Spleen (tissue), 11 donors: ENCODE data around the gene MGAT4A. TPM values are rescaled to one million over a fixed set of nuclear protein-coding genes. Genes with fewer than 3 reads are reported as not detected.
A peak's percentile ranks its signal among the peaks of the same experiment; 100 is the strongest.

Source experiments
- DNase-seq: peaks from one replicate; pipeline ENCODE4 v3.0.0-alpha.2; 2020
- H3K27ac ChIP-seq, 8 donors: fragments of 200-600 bp; sonication (generic) in 7 of 8; 1 replicate in 4 of 8; 2 replicates in 4 of 8; pipeline versions ENCODE4 v1.5.0 to v1.8.0; 2016 to 2021; ENCODE audit warnings: inconsistent platforms in 4 of 8, mild to moderate bottlenecking in 4 of 8, moderate library complexity in 1 of 8
- H3K27me3 ChIP-seq, 7 donors: fragments of 200-600 bp; sonication (generic) in 6 of 7; replicated peaks in 1 of 7; 1 replicate in 4 of 7; 2 replicates in 3 of 7; pipeline versions ENCODE4 v1.5.0 to v1.8.0; 2016 to 2021; ENCODE audit warnings: inconsistent platforms in 3 of 7, mild to moderate bottlenecking in 1 of 7
- H3K36me3 ChIP-seq, 6 donors: fragments of 200-600 bp; sonication (generic) in 5 of 6; 1 replicate in 4 of 6; 2 replicates in 2 of 6; pipeline versions ENCODE4 v1.5.0 to v1.8.0; 2016 to 2021; ENCODE audit warnings: inconsistent platforms in 2 of 6
- H3K4me1 ChIP-seq, 6 donors: fragments of 200-600 bp; sonication (generic) in 5 of 6; 1 replicate in 3 of 6; 2 replicates in 3 of 6; pipeline versions ENCODE4 v1.5.0 to v1.8.0; 2016 to 2021; ENCODE audit warnings: inconsistent platforms in 3 of 6
- H3K4me3 ChIP-seq, 8 donors: fragments of 200-600 bp; sonication (generic) in 7 of 8; 1 replicate in 4 of 8; 2 replicates in 4 of 8; pipeline versions ENCODE4 v1.5.0 to v1.8.0; 2016 to 2021; ENCODE audit warnings: inconsistent platforms in 4 of 8, mild to moderate bottlenecking in 4 of 8, moderate library complexity in 2 of 8
- H3K9me3 ChIP-seq, 8 donors: fragments of 200-600 bp; sonication (generic) in 7 of 8; 1 replicate in 4 of 8; 2 replicates in 4 of 8; pipeline versions ENCODE4 v1.5.0 to v1.8.0; 2016 to 2021; ENCODE audit warnings: inconsistent platforms in 4 of 8
- POLR2A ChIP-seq, 3 donors: fragments of 450-650 bp; IDR thresholded peaks; one replicate each; pipeline ENCODE4 v1.5.1; 2017; ENCODE audit warnings: antibody characterized with exemption in 3 of 3, mild to moderate bottlenecking in 1 of 3
- POLR2AphosphoS5 ChIP-seq, 3 donors: sonication (generic); formaldehyde crosslinking; IDR thresholded peaks; one replicate each; pipeline ENCODE4 v1.5.1; 2017; ENCODE audit warnings: antibody characterized with exemption in 3 of 3
- WGBS, 5 donors: extraction: QIAGEN DNeasy Blood & Tissue Kit in 3 of 5; methylation state at CpG; one replicate each; pipeline versions ENCODE4 v1.1.5 to v1.1.7; 2013 to 2018; 5-methylcytosine and 5-hydroxymethylcytosine counted together
- intact Hi-C: fragments of 100-400 bp; cut with DNase I; formaldehyde crosslinking; loops from one replicate; pipeline ENCODE4 v1.15.0; 2023; ENCODE audit warnings: low total_unique reads
- polyA plus RNA-seq, 3 donors: library from polyadenylated mRNA; stranded (reverse); fragments of 200-250 nt; gene quantifications; one replicate each; pipeline ENCODE4 v1.2.1, GENCODE V29; 2013
- total RNA-seq, 7 donors: library from RNA; depleted of rRNA in 3 of 7; stranded (reverse); fragments of >200 nt in 3 of 7; fragmentation: NEBNext Ultra II Directional in 4 of 7; extraction: Animal tissue kit (Norgen Biotek cat#: 25700) in 4 of 7; gene quantifications; one replicate each; pipeline versions ENCODE4 v1.1.0 to v1.2.1, GENCODE V29; 2016 to 2021
- TF ChIP-seq, protein P1 (sequence below), 11 experiments: fragments of 200-600 bp in 7 of 11; fragments of 450-650 bp in 4 of 11; sonication (generic) in 4 of 11; IDR thresholded peaks in 8 of 11; conservative IDR thresholded peaks in 3 of 11; 1 replicate in 7 of 11; 2 replicates in 4 of 11; pipeline versions ENCODE4 v1.4.0 to v1.8.0; 2016 to 2021; ENCODE audit warnings: antibody characterized with exemption in 11 of 11, inconsistent platforms in 4 of 11, mild to moderate bottlenecking in 1 of 11
- donor health status: healthy with polysubstance abuse.
- donor health status: DM: no; HTN: no; CAD: no; lungs with moderate emphysema.
- donor health status: DM: no; HTN: no; CAD: no.
- donor health status: Bipolar disorder and iron deficiency.
- donor health status: healthy.
- donor health status: DM: no; HTN: no; CAD: no.
- donor health status: DM: yes; HTN: yes; CAD: no.

Gene MGAT4A
- total and polyA plus RNA-seq, 10 donors: 5.7 to 45.9 (median 31.5) TPM

DNA sequence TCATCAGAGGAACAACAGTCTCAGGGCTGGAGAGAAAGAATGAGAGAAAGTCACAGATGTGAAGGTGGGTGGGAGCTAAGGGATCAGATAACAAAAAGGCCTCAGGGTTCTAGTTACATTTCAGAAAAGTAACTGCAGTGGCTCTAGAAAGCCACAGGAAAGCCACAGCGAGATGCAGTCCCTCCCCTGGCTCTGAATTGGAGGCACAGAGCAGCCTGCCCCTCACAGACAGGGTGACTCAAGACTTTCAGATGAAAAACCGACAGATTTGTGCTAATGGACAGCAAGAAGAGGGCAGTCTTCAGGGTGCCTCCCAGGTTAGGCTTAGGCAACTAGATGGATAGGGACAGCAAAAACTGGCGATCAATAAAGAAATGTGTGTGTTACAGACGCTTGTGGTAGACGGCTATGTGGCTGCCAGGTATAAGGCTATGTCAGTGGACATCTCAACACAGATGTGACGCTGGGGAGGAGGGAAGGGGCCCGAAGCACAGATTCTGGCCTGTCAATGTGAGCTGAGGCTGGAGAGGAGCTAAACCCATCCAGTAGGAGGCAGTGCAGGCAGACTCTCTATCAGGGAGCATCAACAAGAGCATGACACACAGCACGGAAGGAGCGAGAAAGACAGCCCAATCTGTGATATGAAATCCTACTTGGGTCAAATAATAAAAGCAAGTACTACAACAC, 96.4 kb downstream of the MGAT4A start:
- H3K4me1 ChIP-seq: peaks cover 0 to 58% (median 6%) of the 10 kb centered on the region in 6 donors
- H3K36me3 ChIP-seq: peaks cover 0 to 99% (median 31%) of the 10 kb centered on the region in 6 donors
- no peak for DNase-seq
- WGBS, 5 donors: 72 to 82% (median 78%) methylated on average over 9 of the region's 9 CpGs
- H3K27ac ChIP-seq: peak overlapping the region in 5 of 8 donors; percentile 10 to 76 (median 62)
- no peaks in the 10 kb centered on the region for H3K27me3 ChIP-seq
- H3K9me3 ChIP-seq: no peaks in the 10 kb centered on the region
- intact Hi-C loops: no loop called here
- no peak for TF ChIP-seq POLR2A (IDR thresholded peaks at IDR 0.05)
- TF ChIP-seq, protein P1, sequence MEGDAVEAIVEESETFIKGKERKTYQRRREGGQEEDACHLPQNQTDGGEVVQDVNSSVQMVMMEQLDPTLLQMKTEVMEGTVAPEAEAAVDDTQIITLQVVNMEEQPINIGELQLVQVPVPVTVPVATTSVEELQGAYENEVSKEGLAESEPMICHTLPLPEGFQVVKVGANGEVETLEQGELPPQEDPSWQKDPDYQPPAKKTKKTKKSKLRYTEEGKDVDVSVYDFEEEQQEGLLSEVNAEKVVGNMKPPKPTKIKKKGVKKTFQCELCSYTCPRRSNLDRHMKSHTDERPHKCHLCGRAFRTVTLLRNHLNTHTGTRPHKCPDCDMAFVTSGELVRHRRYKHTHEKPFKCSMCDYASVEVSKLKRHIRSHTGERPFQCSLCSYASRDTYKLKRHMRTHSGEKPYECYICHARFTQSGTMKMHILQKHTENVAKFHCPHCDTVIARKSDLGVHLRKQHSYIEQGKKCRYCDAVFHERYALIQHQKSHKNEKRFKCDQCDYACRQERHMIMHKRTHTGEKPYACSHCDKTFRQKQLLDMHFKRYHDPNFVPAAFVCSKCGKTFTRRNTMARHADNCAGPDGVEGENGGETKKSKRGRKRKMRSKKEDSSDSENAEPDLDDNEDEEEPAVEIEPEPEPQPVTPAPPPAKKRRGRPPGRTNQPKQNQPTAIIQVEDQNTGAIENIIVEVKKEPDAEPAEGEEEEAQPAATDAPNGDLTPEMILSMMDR (IDR thresholded peaks at IDR 0.05 in 8 of 11, conservative IDR thresholded peaks at IDR 0.05 in 3 of 11): peak in 2 of 11 experiments; percentile 14 to 16
- H3K4me3 ChIP-seq: no peak overlapping the region

DNA sequence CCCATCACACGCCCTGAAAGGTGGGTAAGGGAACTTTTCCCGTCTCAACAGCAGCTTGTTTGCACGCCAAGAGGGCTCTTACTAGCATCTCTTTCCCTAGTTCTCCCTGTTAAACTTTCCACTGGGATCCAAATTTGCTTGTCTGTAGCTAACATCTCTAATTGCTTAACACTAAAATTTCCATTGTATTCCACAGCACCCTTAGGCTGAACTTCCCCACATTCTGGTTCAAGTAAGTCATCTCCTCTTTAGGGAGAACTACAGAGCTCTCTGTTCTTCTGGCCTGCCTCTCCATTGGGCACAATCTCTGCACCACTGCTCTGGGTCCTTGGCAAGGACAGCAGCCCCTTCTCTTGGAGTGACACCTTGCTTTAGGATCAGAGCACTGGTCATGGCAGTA, 98.6 kb downstream of the MGAT4A start:
- DNase-seq: no peak
- no peaks in the 10 kb centered on the region for H3K9me3 ChIP-seq
- no peaks in the 10 kb centered on the region for H3K27me3 ChIP-seq
- peaks cover 0 to 93% (median 26%) of the 10 kb centered on the region in 6 donors for H3K36me3 ChIP-seq
- intact Hi-C loops: no loop called here
- H3K4me3 ChIP-seq: no peak overlapping the region
- 92 to 100% (median 95%) methylated on average over 3 of the region's 3 CpGs for WGBS, 5 donors
- peaks cover 0 to 39% (median 0%) of the 10 kb centered on the region in 6 donors for H3K4me1 ChIP-seq
- TF ChIP-seq POLR2AphosphoS5 (IDR thresholded peaks at IDR 0.05) (no peak), POLR2A (IDR thresholded peaks at IDR 0.05) (no peak)
- TF ChIP-seq, protein P1 (IDR thresholded peaks at IDR 0.05 in 8 of 11, conservative IDR thresholded peaks at IDR 0.05 in 3 of 11): no peak
- no peak overlapping the region for H3K27ac ChIP-seq

DNA sequence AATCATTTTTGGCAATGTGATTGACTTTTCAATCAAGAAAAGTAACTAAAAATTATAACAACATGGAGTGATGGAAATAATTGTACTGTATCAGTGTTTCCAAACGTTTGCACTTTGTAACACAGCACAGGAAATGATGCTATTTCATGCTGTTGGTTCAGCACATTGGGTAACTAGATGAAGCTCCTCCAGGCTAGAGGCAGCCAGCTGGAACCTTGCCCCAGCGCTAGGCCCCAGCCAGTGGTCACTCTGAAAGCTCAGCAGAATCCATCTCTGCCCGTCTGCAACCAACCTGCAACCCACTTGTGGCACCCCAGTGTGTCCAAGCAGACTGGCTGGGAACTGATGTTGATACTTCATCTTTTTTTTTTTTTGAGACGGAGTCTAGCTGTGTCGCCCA, 107.3 kb downstream of the MGAT4A start:
- TF ChIP-seq, protein P1 (IDR thresholded peaks at IDR 0.05 in 8 of 11, conservative IDR thresholded peaks at IDR 0.05 in 3 of 11): no peak
- peak in 1 of 3 donors; percentile 22 for TF ChIP-seq POLR2AphosphoS5 (IDR thresholded peaks at IDR 0.05)
- H3K9me3 ChIP-seq: no peaks in the 10 kb centered on the region
- H3K36me3 ChIP-seq: peaks cover 0 to 55% (median 2%) of the 10 kb centered on the region in 6 donors
- peaks cover 0 to 14% (median 0%) of the 10 kb centered on the region in 6 donors for H3K4me1 ChIP-seq
- WGBS, 5 donors: 44 to 74% (median 73%) methylated on average over 5 of the region's 5 CpGs
- DNase-seq: no peak
- intact Hi-C loops: no loop called here
- H3K27me3 ChIP-seq: no peaks in the 10 kb centered on the region
- H3K27ac ChIP-seq: peak overlapping the region in 4 of 8 donors; percentile 10 to 52 (median 46)
- no peak overlapping the region for H3K4me3 ChIP-seq

DNA sequence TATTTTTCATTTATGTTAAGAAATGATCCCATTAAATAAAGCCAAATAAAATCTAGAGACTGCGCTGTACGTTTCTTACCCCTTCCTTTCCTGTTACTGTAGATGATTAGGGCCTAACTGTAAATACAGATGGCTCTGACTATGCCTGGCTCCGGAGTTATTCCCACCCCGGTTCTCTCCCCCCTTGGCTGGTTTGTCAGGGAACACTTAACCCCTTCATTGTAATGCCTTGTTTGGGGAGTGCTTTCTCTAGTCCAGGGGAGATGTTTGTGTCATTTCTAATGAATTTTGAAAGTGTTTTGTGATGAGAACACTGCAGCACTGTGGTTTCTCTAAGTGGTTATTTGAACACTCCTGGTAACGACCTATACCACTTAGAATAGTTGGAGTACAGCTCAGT, 113.8 kb downstream of the MGAT4A start:
- peaks cover 0 to 22% (median 2%) of the 10 kb centered on the region in 6 donors for H3K4me1 ChIP-seq
- DNase-seq: no peak
- WGBS, 5 donors: 71 to 77% (median 73%) methylated on average over 5 of the region's 5 CpGs
- no peak overlapping the region for H3K27ac ChIP-seq
- H3K36me3 ChIP-seq: peaks cover 0 to 97% (median 57%) of the 10 kb centered on the region in 6 donors
- H3K4me3 ChIP-seq: no peak overlapping the region
- no peaks in the 10 kb centered on the region for H3K9me3 ChIP-seq
- intact Hi-C loops: no loop called here
- H3K27me3 ChIP-seq: no peaks in the 10 kb centered on the region
- TF ChIP-seq POLR2A (IDR thresholded peaks at IDR 0.05) (no peak), POLR2AphosphoS5 (IDR thresholded peaks at IDR 0.05) (no peak)
- TF ChIP-seq, protein P1 (IDR thresholded peaks at IDR 0.05 in 8 of 11, conservative IDR thresholded peaks at IDR 0.05 in 3 of 11): no peak
